ENCODE results near the gene NUPR2.

- TF ChIP-seq CTCF (IDR thresholded peaks at IDR 0.05) (no peak), POLR2A (IDR thresholded peaks at IDR 0.05) (no peak)
These were observed 18.5 kb downstream of the NUPR2 start for GRCh38 chr7:56097700-56098099.
